ENCODE measurements around the gene SEPTIN3. TPM values are rescaled to one million over a fixed set of nuclear protein-coding genes. Genes with fewer than 3 reads are reported as not detected.

Gene SEPTIN3
- total RNA-seq, 1 donor from 2014 or later, result not detected

- no peaks in the 10 kb centered on the region for H3K9me3 ChIP-seq (replicated peaks)
- intact Hi-C loops (cut with micrococcal nuclease), result no loop called here
- peak within 1 kb of the TSS; percentile 62 for H3K4me3 ChIP-seq
- H3K36me3 ChIP-seq, result no peaks in the 10 kb centered on the region
- peaks cover 26% of the 10 kb centered on the region for H3K27me3 ChIP-seq (ENCODE audit: low read depth)
- no peak within 1 kb of the TSS for H3K27ac ChIP-seq (replicated peaks)
- DNase-seq, result peak; percentile 73
- TF ChIP-seq, protein P1, sequence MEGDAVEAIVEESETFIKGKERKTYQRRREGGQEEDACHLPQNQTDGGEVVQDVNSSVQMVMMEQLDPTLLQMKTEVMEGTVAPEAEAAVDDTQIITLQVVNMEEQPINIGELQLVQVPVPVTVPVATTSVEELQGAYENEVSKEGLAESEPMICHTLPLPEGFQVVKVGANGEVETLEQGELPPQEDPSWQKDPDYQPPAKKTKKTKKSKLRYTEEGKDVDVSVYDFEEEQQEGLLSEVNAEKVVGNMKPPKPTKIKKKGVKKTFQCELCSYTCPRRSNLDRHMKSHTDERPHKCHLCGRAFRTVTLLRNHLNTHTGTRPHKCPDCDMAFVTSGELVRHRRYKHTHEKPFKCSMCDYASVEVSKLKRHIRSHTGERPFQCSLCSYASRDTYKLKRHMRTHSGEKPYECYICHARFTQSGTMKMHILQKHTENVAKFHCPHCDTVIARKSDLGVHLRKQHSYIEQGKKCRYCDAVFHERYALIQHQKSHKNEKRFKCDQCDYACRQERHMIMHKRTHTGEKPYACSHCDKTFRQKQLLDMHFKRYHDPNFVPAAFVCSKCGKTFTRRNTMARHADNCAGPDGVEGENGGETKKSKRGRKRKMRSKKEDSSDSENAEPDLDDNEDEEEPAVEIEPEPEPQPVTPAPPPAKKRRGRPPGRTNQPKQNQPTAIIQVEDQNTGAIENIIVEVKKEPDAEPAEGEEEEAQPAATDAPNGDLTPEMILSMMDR (IDR thresholded peaks at IDR 0.05; ENCODE audit: borderline replicate concordance), result no peak
- peaks cover 9% of the 10 kb centered on the region for H3K4me1 ChIP-seq
Measured at GRCh38 chr22:41998361-41999261, 29.4 kb downstream of the SEPTIN3 start, which contains the start of gene WBP2NL. Gene WBP2NL, plus strand, starts transcription at chr22:41998788. Its CDS starts 31 bp downstream, at chr22:41998819.

DNA sequence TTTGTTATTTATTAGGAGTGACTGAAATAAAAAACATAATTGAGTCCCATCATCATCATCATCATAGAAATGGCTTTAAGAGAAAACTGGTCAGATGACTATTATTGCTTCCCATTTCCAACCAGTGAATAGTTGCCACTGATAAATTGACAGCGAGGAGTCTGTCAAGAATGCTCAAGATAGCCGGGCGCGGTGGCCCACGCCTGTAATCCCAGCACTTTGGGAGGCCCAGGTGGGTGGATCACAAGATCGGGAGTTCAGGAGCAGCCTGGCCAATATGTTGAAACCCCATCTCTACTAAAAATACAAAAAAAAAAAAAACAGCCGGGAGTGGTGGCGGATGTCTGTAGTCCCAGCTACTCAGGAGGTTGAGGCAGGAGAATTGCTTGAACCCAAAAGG is 31.2 kb downstream of the SEPTIN3 start:
- no peak overlapping the region for H3K4me3 ChIP-seq
- peaks cover 9% of the 10 kb centered on the region for H3K4me1 ChIP-seq
- DNase-seq, result no peak
- peaks cover 26% of the 10 kb centered on the region for H3K27me3 ChIP-seq (ENCODE audit: low read depth)
- intact Hi-C loops (cut with micrococcal nuclease), result no loop called here
- H3K9me3 ChIP-seq (replicated peaks), result peaks cover 6% of the 10 kb centered on the region
- H3K36me3 ChIP-seq, result no peaks in the 10 kb centered on the region
- no peak overlapping the region for H3K27ac ChIP-seq (replicated peaks)
- TF ChIP-seq, protein P1 (IDR thresholded peaks at IDR 0.05; ENCODE audit: borderline replicate concordance), result no peak

DNA sequence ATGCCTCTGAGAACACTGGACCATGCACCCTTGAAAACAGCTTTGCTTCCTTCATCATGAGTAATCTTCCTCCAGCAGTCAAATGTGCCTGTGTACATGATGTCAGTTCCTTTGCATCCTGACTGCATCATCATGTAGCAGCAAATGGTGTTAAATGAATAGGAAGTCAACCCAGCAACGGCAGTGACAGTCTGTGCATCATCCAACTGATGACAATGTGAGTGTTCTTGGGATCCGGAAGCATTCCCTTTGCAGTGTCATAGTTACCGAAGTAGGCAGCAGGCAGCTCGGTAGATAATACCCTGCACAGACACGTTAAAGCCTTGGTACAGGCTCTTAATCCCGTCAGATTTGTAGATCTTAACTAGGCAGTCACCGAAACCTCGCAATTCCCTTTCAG is 31.9 kb downstream of the SEPTIN3 start:
- DNase-seq, result no peak
- TF ChIP-seq, protein P1 (IDR thresholded peaks at IDR 0.05; ENCODE audit: borderline replicate concordance), result no peak
- intact Hi-C loops (cut with micrococcal nuclease), result no loop called here
- Histone ChIP-seq H3K27me3 (ENCODE audit: low read depth) (peaks cover 26% of the 10 kb centered on the region), H3K4me1 (peaks cover 9% of the 10 kb centered on the region), H3K4me3 (no peak overlapping the region), H3K9me3 (replicated peaks) (peaks cover 11% of the 10 kb centered on the region), H3K27ac (replicated peaks) (no peak overlapping the region), H3K36me3 (no peaks in the 10 kb centered on the region)

DNA sequence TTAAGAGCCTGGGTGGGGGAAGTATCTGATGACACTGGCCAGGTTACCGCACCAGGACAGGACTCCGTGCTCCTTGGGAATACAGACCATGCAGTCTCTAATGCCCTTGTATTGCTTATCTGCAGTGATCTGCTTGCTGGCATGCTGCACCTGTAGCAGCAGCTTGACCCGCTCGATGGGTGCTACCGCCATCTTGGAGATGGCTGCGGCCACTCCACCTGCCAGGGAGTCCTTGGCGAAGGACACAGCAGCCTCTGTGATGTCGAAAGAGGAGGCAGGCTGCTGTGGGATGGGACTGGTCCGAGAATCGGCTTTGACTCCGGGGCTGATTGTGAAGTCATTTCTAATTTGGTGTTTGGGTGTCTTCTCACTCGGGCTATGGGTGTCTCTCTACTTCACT is 32.5 kb downstream of the SEPTIN3 start:
- H3K4me3 ChIP-seq, result no peak overlapping the region
- H3K27me3 ChIP-seq (ENCODE audit: low read depth), result peaks cover 24% of the 10 kb centered on the region
- no peak for DNase-seq
- no peaks in the 10 kb centered on the region for H3K36me3 ChIP-seq
- peaks cover 14% of the 10 kb centered on the region for H3K9me3 ChIP-seq (replicated peaks)
- intact Hi-C loops (cut with micrococcal nuclease), result no loop called here
- TF ChIP-seq, protein P1 (IDR thresholded peaks at IDR 0.05; ENCODE audit: borderline replicate concordance), result no peak
- H3K4me1 ChIP-seq, result peaks cover 9% of the 10 kb centered on the region
- no peak overlapping the region for H3K27ac ChIP-seq (replicated peaks)

DNA sequence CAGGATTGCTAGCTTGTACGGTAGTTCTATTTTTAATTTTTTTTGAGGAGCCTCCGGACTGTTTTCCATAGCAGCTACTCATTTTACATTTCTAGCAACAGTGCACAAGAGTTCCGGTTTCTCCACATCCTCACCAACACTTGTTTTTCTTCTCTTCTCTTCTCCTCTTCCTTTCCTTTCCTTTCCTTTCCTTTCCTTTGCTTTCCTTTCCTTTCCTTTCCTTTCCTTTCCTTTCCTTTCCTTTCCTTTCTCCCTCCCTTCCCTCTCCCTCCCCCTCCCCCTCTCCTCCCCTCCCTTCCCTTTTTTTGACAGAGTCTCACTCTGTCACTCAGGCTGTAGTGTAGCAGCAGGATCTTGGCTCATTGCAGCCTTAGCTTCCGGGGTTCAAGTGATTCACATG is 38.7 kb downstream of the SEPTIN3 start:
- TF ChIP-seq, protein P1 (IDR thresholded peaks at IDR 0.05; ENCODE audit: borderline replicate concordance), result no peak
- intact Hi-C loops (cut with micrococcal nuclease), result no loop called here
- Histone ChIP-seq H3K4me1 (no peaks in the 10 kb centered on the region), H3K4me3 (no peak overlapping the region), H3K9me3 (replicated peaks) (peaks cover 48% of the 10 kb centered on the region), H3K27me3 (ENCODE audit: low read depth) (peaks cover 14% of the 10 kb centered on the region), H3K36me3 (no peaks in the 10 kb centered on the region), H3K27ac (replicated peaks) (no peak overlapping the region)
- DNase-seq, result no peak
